Epithelial cell of esophagus (primary cell): Measurements from ENCODE around the gene REEP3.
A peak's percentile ranks its signal among the peaks of the same experiment; 100 is the strongest.
"Not testable (repeated sequence)": the region's sequence is repeated elsewhere in the genome, so short reads cannot be mapped to it uniquely, and the experiment has no call there.

Source experiments
- DNase-seq: peaks from one replicate; pipeline ENCODE4 v3.0.0; 2010; ENCODE audit warnings: low read depth
- H3K4me3 ChIP-seq: 2 replicates; pipeline ENCODE4 v1.5.1; 2011; ENCODE audit warnings: mild to moderate bottlenecking, low read length, control low read depth
- CTCF ChIP-seq: IDR thresholded peaks from 2 replicates; pipeline ENCODE4 v1.5.1; 2011; ENCODE audit warnings: low read depth, mild to moderate bottlenecking, low read length, control low read depth, inconsistent platforms; ENCODE audit not compliant: insufficient read depth; ENCODE audit errors: missing control alignments

REEP3 gene

GRCh38 chr10:63657761-63658160 is 136.6 kb downstream of the REEP3 start:
- TF ChIP-seq CTCF = no peak
- no peak for DNase-seq
- no peak overlapping the region for H3K4me3 ChIP-seq

- DNase-seq, H3K4me3 ChIP-seq: not testable (repeated sequence)
These were observed 139.7 kb downstream of the REEP3 start for GRCh38 chr10:63660941-63661340.

GRCh38 chr10:63661347-63661746 is 140.1 kb downstream of the REEP3 start:
- no peak overlapping the region for H3K4me3 ChIP-seq
- TF ChIP-seq CTCF = no peak
- no peak for DNase-seq

GRCh38 chr10:63664341-63664885 is 143.2 kb downstream of the REEP3 start:
- TF ChIP-seq CTCF = no peak
- no peak overlapping the region for H3K4me3 ChIP-seq
- DNase-seq = no peak

GRCh38 chr10:63665006-63665580 is 143.9 kb downstream of the REEP3 start:
- H3K4me3 ChIP-seq = not testable (repeated sequence)
- DNase-seq = peak; percentile 24

- H3K4me3 ChIP-seq = no peak overlapping the region
- DNase-seq = no peak
- TF ChIP-seq CTCF = no peak
These were observed 144.5 kb downstream of the REEP3 start for GRCh38 chr10:63665670-63666134.

- no peak for DNase-seq
- H3K4me3 ChIP-seq = no peak overlapping the region
- no peak for TF ChIP-seq CTCF
These were observed 145.7 kb downstream of the REEP3 start for GRCh38 chr10:63666836-63667383.
